Measurements from ENCODE around the gene ALPK3.

- TF ChIP-seq POLR2AphosphoS5 (IDR thresholded peaks at IDR 0.05; ENCODE audit: low read depth) (no peak), CREB1 (CRISPR knock-in tag; IDR thresholded peaks at IDR 0.05; ENCODE audit: low read depth) (no peak)
Measured at GRCh38 chr15:84813931-84814330, 3.2 kb upstream of the ALPK3 start.

All from GM23338 (cell line).